ENCODE measurements around the gene SMC1B. TPM values are rescaled to one million over a fixed set of nuclear protein-coding genes. Genes with fewer than 3 reads are reported as not detected.

The SMC1B gene
- total and polyA plus RNA-seq, 9 of the 15 experiments (the other 6 are each of a cell fraction or from before 2014, with no cell fraction given): 0.03 TPM; not detected in 8

- TF ChIP-seq E2F6 (IDR thresholded peaks at IDR 0.05; ENCODE audit: borderline replicate concordance in 1 of 2, extremely low read depth in 1 of 2, insufficient read depth in 1 of 2, insufficient read length in 1 of 2, low read depth in 1 of 2, low read length in 1 of 2, poor library complexity in 1 of 2, severe bottlenecking in 1 of 2): no peak
- TF ChIP-seq SPI1 (IDR thresholded peaks at IDR 0.05; ENCODE audit: borderline replicate concordance, low read depth, low read length): no peak
Observed at GRCh38 chr22:45421349-45422055, 8.1 kb upstream of the SMC1B start (continued).

- no peak for DNase-seq (ENCODE audit: extremely low read depth in 1 of 4, low spot score in 3 of 4)
- Histone ChIP-seq H3K9ac (ENCODE audit: insufficient read depth in 1 of 2, low read depth in 2 of 2, low read length in 2 of 2) (no peak overlapping the region), H3K4me2 (ENCODE audit: insufficient read depth, low read length) (no peak overlapping the region), H3K4me3 (no peak overlapping the region), H3K27me3 (ENCODE audit: control insufficient read depth in 2 of 2, insufficient read depth in 2 of 2, low read length in 2 of 2) (peaks cover 3 to 29% of the 10 kb centered on the region in 2 experiments; a peak in 3 of 5 replicates), H3K9me3 (replicated peaks; ENCODE audit: control insufficient read depth, insufficient read depth, low read depth, low read length) (no peaks in the 10 kb centered on the region), H3K4me1 (replicated peaks in 1 of 2; ENCODE audit: control insufficient read depth in 2 of 2, insufficient read depth in 2 of 2, low read length in 2 of 2) (no peaks in the 10 kb centered on the region; a peak in 1 of 5 replicates), H3K79me2 (ENCODE audit: control insufficient read depth, insufficient read depth, low read length) (no peaks in the 10 kb centered on the region), H3K9me1 (ENCODE audit: control insufficient read depth, insufficient read depth, low read length) (no peaks in the 10 kb centered on the region), H3K27ac (ENCODE audit: extremely low read depth, low read depth, low read length) (no peak overlapping the region), H3K36me3 (ENCODE audit: control insufficient read depth, insufficient read depth, low read length) (no peaks in the 10 kb centered on the region), H2AFZ (ENCODE audit: low read depth, low read length) (no peak overlapping the region), H4K20me1 (replicated peaks; ENCODE audit: control insufficient read depth, insufficient read depth, low read length) (no peaks in the 10 kb centered on the region)
- TF ChIP-seq NCOR1 (IDR thresholded peaks at IDR 0.05) (no peak), ZNF41 (CRISPR knock-in tag; conservative IDR thresholded peaks at IDR 0.05) (no peak), TCF3 (CRISPR knock-in tag; IDR thresholded peaks at IDR 0.05) (no peak), MLX (CRISPR knock-in tag; conservative IDR thresholded peaks at IDR 0.05) (no peak), IFI16 (CRISPR knock-in tag; IDR thresholded peaks at IDR 0.05) (no peak)
- TF ChIP-seq, protein P1, sequence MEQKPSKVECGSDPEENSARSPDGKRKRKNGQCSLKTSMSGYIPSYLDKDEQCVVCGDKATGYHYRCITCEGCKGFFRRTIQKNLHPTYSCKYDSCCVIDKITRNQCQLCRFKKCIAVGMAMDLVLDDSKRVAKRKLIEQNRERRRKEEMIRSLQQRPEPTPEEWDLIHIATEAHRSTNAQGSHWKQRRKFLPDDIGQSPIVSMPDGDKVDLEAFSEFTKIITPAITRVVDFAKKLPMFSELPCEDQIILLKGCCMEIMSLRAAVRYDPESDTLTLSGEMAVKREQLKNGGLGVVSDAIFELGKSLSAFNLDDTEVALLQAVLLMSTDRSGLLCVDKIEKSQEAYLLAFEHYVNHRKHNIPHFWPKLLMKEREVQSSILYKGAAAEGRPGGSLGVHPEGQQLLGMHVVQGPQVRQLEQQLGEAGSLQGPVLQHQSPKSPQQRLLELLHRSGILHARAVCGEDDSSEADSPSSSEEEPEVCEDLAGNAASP (IDR thresholded peaks at IDR 0.05): no peak
- TF ChIP-seq, protein P2, sequence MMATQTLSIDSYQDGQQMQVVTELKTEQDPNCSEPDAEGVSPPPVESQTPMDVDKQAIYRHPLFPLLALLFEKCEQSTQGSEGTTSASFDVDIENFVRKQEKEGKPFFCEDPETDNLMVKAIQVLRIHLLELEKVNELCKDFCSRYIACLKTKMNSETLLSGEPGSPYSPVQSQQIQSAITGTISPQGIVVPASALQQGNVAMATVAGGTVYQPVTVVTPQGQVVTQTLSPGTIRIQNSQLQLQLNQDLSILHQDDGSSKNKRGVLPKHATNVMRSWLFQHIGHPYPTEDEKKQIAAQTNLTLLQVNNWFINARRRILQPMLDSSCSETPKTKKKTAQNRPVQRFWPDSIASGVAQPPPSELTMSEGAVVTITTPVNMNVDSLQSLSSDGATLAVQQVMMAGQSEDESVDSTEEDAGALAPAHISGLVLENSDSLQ (IDR thresholded peaks at IDR 0.05): no peak
- intact Hi-C loops (cut with micrococcal nuclease) (no loop called here), in situ Hi-C loops (cut with MboI) (no loop called here)
- ATAC-seq: no peak
- POLR2A ChIA-PET: no interaction called here
- WGBS (ENCODE audit: insufficient coverage, low coverage, missing lambda C conversion rate): 0% methylated on average over 2 of the region's 2 CpGs
- no TSS peak for BruUV-seq (replicated peaks)
- no peak for FAIRE-seq
- CTCF ChIA-PET (ENCODE audit: low intra/inter-chr PET ratio): no interaction called here
Observed at GRCh38 chr22:45420539-45420938, 7.1 kb upstream of the SMC1B start.

All from K562 (cell line).